Endothelial cell of umbilical vein (primary cell): Measurements from ENCODE around the gene NAA20. TPM values are rescaled to one million over a fixed set of nuclear protein-coding genes. Genes with fewer than 3 reads are reported as not detected.

Experiments
- BruUV-seq: library from RNA; stranded (reverse); fragments of 400-500 nt; replicated peaks from 2 replicates; lab custom pipeline; 2021; lab: Mats Ljungman, UMichigan
- CTCF ChIA-PET: fragments of 300-600, 350-600 bp; sonication (Branson Sonifier 250); formaldehyde crosslinking; loops from one replicate; lab custom pipeline; 2021; ENCODE audit warnings: antibody characterized with exemption, inconsistent platforms; lab: Charles Lee
- POLR2A ChIA-PET: fragments of 300-600, 350-600 bp; sonication (Branson Sonifier 250); formaldehyde crosslinking; loops from one replicate; lab custom pipeline; 2021; ENCODE audit warnings: antibody characterized with exemption, inconsistent platforms; lab: Charles Lee
- DNase-seq: peaks from one replicate; pipeline ENCODE4 v3.0.0-alpha.2; 2011; ENCODE audit warnings: low read depth, low spot score
- FAIRE-seq: peaks from 2 replicates; lab custom pipeline; 2011; peaks lifted over from hg19 to GRCh38; lab: Jason Lieb, UNC
- H2AFZ ChIP-seq: 2 replicates; pipeline ENCODE4 v1.6.0; 2012; ENCODE audit warnings: low read depth, low read length, control low read depth, inconsistent platforms
- H3K27ac ChIP-seq: 2 replicates; pipeline ENCODE4 v1.5.1; 2011; ENCODE audit warnings: low read depth, mild to moderate bottlenecking, control low read depth, low read length, moderate library complexity; ENCODE audit not compliant: insufficient read depth
- H3K27me3 ChIP-seq, 2 experiments: 2 replicates each; pipeline versions ENCODE4 v1.6.0 to v1.6.1; 2011; ENCODE audit warnings: low read length in 2 of 2, mixed read lengths in 1 of 2; ENCODE audit not compliant: control insufficient read depth in 2 of 2, insufficient read depth in 2 of 2
- H3K36me3 ChIP-seq, 2 experiments: 2 replicates in 1 of 2; 3 replicates in 1 of 2; pipeline ENCODE4 v1.5.1; 2011; ENCODE audit warnings: low read length in 2 of 2, mild to moderate bottlenecking in 1 of 2, moderate library complexity in 1 of 2; ENCODE audit not compliant: control insufficient read depth in 2 of 2, insufficient read depth in 2 of 2; ENCODE audit errors: extremely low read depth in 1 of 2
- H3K4me1 ChIP-seq: 3 replicates; pipeline ENCODE4 v1.5.1; 2011; ENCODE audit warnings: mild to moderate bottlenecking, low read length; ENCODE audit not compliant: control insufficient read depth, insufficient read depth; ENCODE audit errors: extremely low read depth
- H3K4me2 ChIP-seq: 2 replicates; pipeline ENCODE4 v1.6.1; 2011; ENCODE audit warnings: low read length, control low read depth, mixed read lengths; ENCODE audit not compliant: insufficient read depth
- H3K4me3 ChIP-seq, 3 experiments: fragments of 200-600 bp in 1 of 3; sonication (generic), shearing (Covaris generic) in 1 of 3; replicated peaks in 1 of 3; 2 replicates each; pipeline ENCODE4 v1.5.1; 2011 to 2016; ENCODE audit warnings: control low read depth in 3 of 3, low read length in 3 of 3, mild to moderate bottlenecking in 2 of 3, inconsistent platforms in 1 of 3, low read depth in 1 of 3, moderate library complexity in 1 of 3; ENCODE audit not compliant: insufficient read depth in 1 of 3
- H3K79me2 ChIP-seq: 2 replicates; pipeline ENCODE4 v1.6.0; 2012; ENCODE audit warnings: low read length, inconsistent platforms; ENCODE audit not compliant: control insufficient read depth, insufficient read depth
- H3K9ac ChIP-seq: replicated peaks from 2 replicates; pipeline ENCODE3; 2011; ENCODE audit warnings: low read length, control low read depth; ENCODE audit not compliant: insufficient read depth; ENCODE audit errors: extremely low read depth
- H3K9me1 ChIP-seq: replicated peaks from 3 replicates; pipeline ENCODE4 v1.6.0; 2011; ENCODE audit warnings: mild to moderate bottlenecking, low read length; ENCODE audit not compliant: control insufficient read depth, insufficient read depth; ENCODE audit errors: extremely low read depth
- H3K9me3 ChIP-seq: replicated peaks from 2 replicates; pipeline ENCODE4 v1.5.1; 2012; ENCODE audit warnings: low read length, inconsistent platforms; ENCODE audit not compliant: control insufficient read depth, insufficient read depth
- H4K20me1 ChIP-seq: replicated peaks from 2 replicates; pipeline ENCODE3; 2011; ENCODE audit warnings: mild to moderate bottlenecking, low read length; ENCODE audit not compliant: control insufficient read depth, insufficient read depth; ENCODE audit errors: extremely low read depth
- EZH2 ChIP-seq: IDR thresholded peaks from 2 replicates; pipeline ENCODE4 v1.6.1; 2012; ENCODE audit warnings: borderline replicate concordance, low read depth, mild to moderate bottlenecking, moderate library complexity, low read length, inconsistent platforms; ENCODE audit not compliant: severe bottlenecking
- FOS ChIP-seq: IDR thresholded peaks from 2 replicates; pipeline ENCODE4 v1.6.1; 2011; ENCODE audit warnings: mild to moderate bottlenecking, low read length, moderate library complexity, borderline replicate concordance; ENCODE audit not compliant: insufficient read depth
- GATA2 ChIP-seq: IDR thresholded peaks from 2 replicates; pipeline ENCODE4 v1.7.0; 2011; ENCODE audit warnings: low read depth, mild to moderate bottlenecking, moderate library complexity, mixed read lengths, low read length; ENCODE audit not compliant: insufficient read length, insufficient read depth
- JUN ChIP-seq: IDR thresholded peaks from 2 replicates; pipeline ENCODE4 v1.6.1; 2011; ENCODE audit warnings: borderline replicate concordance, low read depth; ENCODE audit not compliant: insufficient read length, insufficient read depth
- MAX ChIP-seq: IDR thresholded peaks from 2 replicates; pipeline ENCODE4 v1.6.1; 2011; ENCODE audit not compliant: insufficient read depth, insufficient read length
- MYC ChIP-seq: IDR thresholded peaks from one replicate; pipeline ENCODE4 v1.6.1; 2011; ENCODE audit warnings: mild to moderate bottlenecking, low read depth, low read length
- POLR2A ChIP-seq: IDR thresholded peaks from 2 replicates; pipeline ENCODE4 v1.6.1; 2012; ENCODE audit warnings: low read depth, mild to moderate bottlenecking, control low read depth, low read length
- POLR2AphosphoS5 ChIP-seq: IDR thresholded peaks from 2 replicates; pipeline ENCODE4 v1.6.1; 2012; ENCODE audit warnings: low read depth, mild to moderate bottlenecking, control low read depth, low read length, moderate library complexity; ENCODE audit not compliant: insufficient read depth
- dilution Hi-C: fragments of 300-500 bp; cut with MboI; formaldehyde crosslinking; loops from one replicate; pipeline ENCODE4 v1.15.0; 2019; ENCODE audit warnings: low sequenced_read_pairs; ENCODE audit not compliant: extremely low pct_ligation_motif_present
- intact Hi-C: fragments of 100-400 bp; cut with micrococcal nuclease; formaldehyde crosslinking; loops from one replicate; pipeline ENCODE4 v1.10.0; 2022
- polyA plus RNA-seq, 4 experiments: library from polyadenylated mRNA; depleted of rRNA in 3 of 4; stranded (reverse) in 3 of 4; unstranded in 1 of 4; fragments of >200 nt; gene quantifications; 2 replicates each; pipeline versions ENCODE4 v1.2.1 to v1.2.3, GENCODE V29; 2011 to 2012; ENCODE audit warnings: missing spikeins in 1 of 4
- total RNA-seq: library from RNA; stranded (reverse); gene quantifications from 2 replicates; pipeline ENCODE4 v1.2.3, GENCODE V29; 2021
- TF ChIP-seq, protein P1 (sequence below), 2 donors: IDR thresholded peaks; 1 replicate in 1 of 2; 2 replicates in 1 of 2; pipeline ENCODE4 v1.5.1; 2011; ENCODE audit warnings: low read length in 2 of 2, mild to moderate bottlenecking in 2 of 2, moderate library complexity in 2 of 2, control low read depth in 1 of 2, inconsistent platforms in 1 of 2, low read depth in 1 of 2; ENCODE audit not compliant: insufficient read depth in 1 of 2; ENCODE audit errors: extremely low read depth in 1 of 2

NAA20 gene
- total and polyA plus RNA-seq, 2 donors (not counting 3 experiments of a cell fraction or from before 2014, with no cell fraction given), result 48.6 to 77.3 TPM

DNA sequence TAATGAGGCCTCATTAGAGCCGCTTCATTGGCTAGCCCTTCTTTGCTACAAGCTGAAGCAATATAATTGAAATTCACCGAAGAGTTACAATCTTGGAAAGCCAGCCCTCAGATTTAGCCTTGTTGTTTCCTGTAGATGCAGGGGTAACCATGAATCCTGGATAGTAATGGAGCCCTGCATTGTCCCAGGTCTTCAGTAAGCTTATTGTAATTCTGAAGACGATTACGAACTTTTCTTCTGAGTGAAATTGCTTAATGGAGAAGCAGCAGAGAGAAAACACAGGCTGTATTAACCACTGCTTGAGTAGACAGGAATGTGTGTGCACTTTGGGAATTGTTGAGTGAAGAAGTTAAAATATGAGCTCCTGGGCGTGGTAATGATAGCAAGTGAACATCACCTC lies 26.3 kb upstream of the NAA20 start:
- Histone ChIP-seq H3K9ac (no peak overlapping the region), H3K4me1 (peaks cover 50% of the 10 kb centered on the region), H3K27me3 (no peaks in the 10 kb centered on the region), H3K9me1 (no peaks in the 10 kb centered on the region), H3K79me2 (peaks cover 22% of the 10 kb centered on the region), H3K4me3 (no peak overlapping the region), H4K20me1 (peaks cover 2% of the 10 kb centered on the region), H3K36me3 (peaks cover 0 to 3% of the 10 kb centered on the region in 2 experiments), H2AFZ (no peak overlapping the region), H3K4me2 (no peak overlapping the region), H3K27ac (peak overlapping the region; percentile 95), H3K9me3 (no peaks in the 10 kb centered on the region)
- dilution Hi-C loops (loop anchor here (25.0 kb wide), 1 partner anchor 179 kb away; no protein-coding TSS in a partner anchor), intact Hi-C loops (no loop called here)
- DNase-seq (no peak), FAIRE-seq (no peak)
- ChIA-PET CTCF (interaction anchor here (1.5 kb wide), 1 partner anchor 17 kb away, joined by 3 read pairs; no protein-coding TSS in a partner anchor), POLR2A (no interaction called here)
- no TSS peak for BruUV-seq
- TF ChIP-seq MYC (no peak), FOS (no peak), POLR2AphosphoS5 (no peak), MAX (no peak), POLR2A (no peak), JUN (no peak), GATA2 (no peak), EZH2 (no peak)
- TF ChIP-seq, protein P1, sequence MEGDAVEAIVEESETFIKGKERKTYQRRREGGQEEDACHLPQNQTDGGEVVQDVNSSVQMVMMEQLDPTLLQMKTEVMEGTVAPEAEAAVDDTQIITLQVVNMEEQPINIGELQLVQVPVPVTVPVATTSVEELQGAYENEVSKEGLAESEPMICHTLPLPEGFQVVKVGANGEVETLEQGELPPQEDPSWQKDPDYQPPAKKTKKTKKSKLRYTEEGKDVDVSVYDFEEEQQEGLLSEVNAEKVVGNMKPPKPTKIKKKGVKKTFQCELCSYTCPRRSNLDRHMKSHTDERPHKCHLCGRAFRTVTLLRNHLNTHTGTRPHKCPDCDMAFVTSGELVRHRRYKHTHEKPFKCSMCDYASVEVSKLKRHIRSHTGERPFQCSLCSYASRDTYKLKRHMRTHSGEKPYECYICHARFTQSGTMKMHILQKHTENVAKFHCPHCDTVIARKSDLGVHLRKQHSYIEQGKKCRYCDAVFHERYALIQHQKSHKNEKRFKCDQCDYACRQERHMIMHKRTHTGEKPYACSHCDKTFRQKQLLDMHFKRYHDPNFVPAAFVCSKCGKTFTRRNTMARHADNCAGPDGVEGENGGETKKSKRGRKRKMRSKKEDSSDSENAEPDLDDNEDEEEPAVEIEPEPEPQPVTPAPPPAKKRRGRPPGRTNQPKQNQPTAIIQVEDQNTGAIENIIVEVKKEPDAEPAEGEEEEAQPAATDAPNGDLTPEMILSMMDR (IDR thresholded peaks at IDR 0.05; ENCODE audit: extremely low read depth in 1 of 2, insufficient read depth in 1 of 2, low read depth in 1 of 2, low read length in 2 of 2), result no peak
